ENCODE data around the gene NBAS. TPM values are rescaled to one million over a fixed set of nuclear protein-coding genes. Genes with fewer than 3 reads are reported as not detected.

Gene NBAS
- total and polyA plus RNA-seq, 7 donors = 19.5 to 52.8 (median 27.0) TPM

- Histone ChIP-seq H3K9me3 (no peaks in the 10 kb centered on the region), H3K27ac (no peak overlapping the region), H3K36me3 (ENCODE audit: insufficient read depth in 1 of 2, low read depth in 1 of 2) (peaks cover 3 to 35% of the 10 kb centered on the region in 2 donors), H3K4me1 (no peaks in the 10 kb centered on the region), H3K4me3 (no peak overlapping the region), H3K27me3 (ENCODE audit: insufficient read depth in 3 of 3, low read length in 2 of 3) (no peaks in the 10 kb centered on the region)
- intact Hi-C loops (cut with DNase I) = no loop called here
- WGBS, 3 donors = 57 to 76% (median 66%) methylated on average over 1 of the region's 1 CpG
- DNase-seq (no peak), ATAC-seq (no peak)
- no peak for TF ChIP-seq CTCF (IDR thresholded peaks at IDR 0.05)
Measured at GRCh38 chr2:15271941-15272542, 289.1 kb downstream of the NBAS start.

- TF ChIP-seq CTCF (IDR thresholded peaks at IDR 0.05) = no peak
- H3K4me3 ChIP-seq = no peak overlapping the region
- no peaks in the 10 kb centered on the region for H3K4me1 ChIP-seq
- intact Hi-C loops (cut with DNase I) = no loop called here
- WGBS, 3 donors = 58 to 65% (median 63%) methylated on average over 3 of the region's 3 CpGs
- no peak overlapping the region for H3K27ac ChIP-seq
- no peak for DNase-seq
- H3K9me3 ChIP-seq = no peaks in the 10 kb centered on the region
- H3K27me3 ChIP-seq (ENCODE audit: insufficient read depth in 3 of 3, low read length in 2 of 3) = no peaks in the 10 kb centered on the region
- peaks cover 3 to 27% of the 10 kb centered on the region in 2 donors for H3K36me3 ChIP-seq (ENCODE audit: insufficient read depth in 1 of 2, low read depth in 1 of 2)
- no peak for ATAC-seq
Measured at GRCh38 chr2:15271276-15271675, 289.9 kb downstream of the NBAS start.

GRCh38 chr2:15269043-15269442 lies 292.1 kb downstream of the NBAS start:
- no peak for ATAC-seq
- WGBS, 3 donors = 74 to 84% (median 76%) methylated on average over 4 of the region's 4 CpGs
- no peak for DNase-seq
- intact Hi-C loops (cut with DNase I) = no loop called here
- no peaks in the 10 kb centered on the region for H3K9me3 ChIP-seq
- H3K27me3 ChIP-seq (ENCODE audit: insufficient read depth in 3 of 3, low read length in 2 of 3) = no peaks in the 10 kb centered on the region
- H3K4me1 ChIP-seq = no peaks in the 10 kb centered on the region
- H3K4me3 ChIP-seq = no peak overlapping the region
- H3K27ac ChIP-seq = no peak overlapping the region
- peaks cover 0 to 5% of the 10 kb centered on the region in 2 donors for H3K36me3 ChIP-seq (ENCODE audit: insufficient read depth in 1 of 2, low read depth in 1 of 2)
- TF ChIP-seq CTCF (IDR thresholded peaks at IDR 0.05) = no peak

- 63 to 90% (median 89%) methylated on average over 3 of the region's 3 CpGs for WGBS, 3 donors
- intact Hi-C loops (cut with DNase I) = no loop called here
- ATAC-seq = no peak
Measured at GRCh38 chr2:15265889-15266288, 295.2 kb downstream of the NBAS start.

More at GRCh38 chr2:15265889-15266288, 295.2 kb downstream of the NBAS start:
- Histone ChIP-seq H3K9me3 (no peaks in the 10 kb centered on the region), H3K4me1 (no peaks in the 10 kb centered on the region), H3K4me3 (no peak overlapping the region), H3K36me3 (ENCODE audit: insufficient read depth in 1 of 2, low read depth in 1 of 2) (no peaks in the 10 kb centered on the region), H3K27ac (no peak overlapping the region), H3K27me3 (ENCODE audit: insufficient read depth in 3 of 3, low read length in 2 of 3) (no peaks in the 10 kb centered on the region)
- no peak for DNase-seq
- no peak for TF ChIP-seq CTCF (IDR thresholded peaks at IDR 0.05)

Data from psoas muscle (tissue), 8 donors.